PC-9 (cell line): ENCODE measurements around the gene COL27A1. TPM values are rescaled to one million over a fixed set of nuclear protein-coding genes. Genes with fewer than 3 reads are reported as not detected.

Experiments used
- BruUV-seq: library from RNA; stranded (reverse); fragments of 400-500 nt; replicated peaks from 2 replicates; lab custom pipeline; 2021; lab: Mats Ljungman, UMichigan
- CTCF ChIA-PET: fragments of 300-600 bp; sonication (Branson Sonifier 250); formaldehyde crosslinking; loops from one replicate; lab custom pipeline; 2022; ENCODE audit warnings: antibody characterized with exemption; lab: Charles Lee
- POLR2A ChIA-PET: fragments of 300-600 bp; sonication (Branson Sonifier 250); formaldehyde crosslinking; loops from one replicate; lab custom pipeline; 2022; ENCODE audit warnings: antibody characterized with exemption; ENCODE audit not compliant: unreplicated experiment; lab: Charles Lee
- DNase-seq, 2 experiments: peaks; one replicate each; pipeline versions ENCODE4 v3.0.0 to v3.0.0-alpha.2; 2015 to 2022; ENCODE audit warnings: mixed read lengths in 1 of 2
- H2AFZ ChIP-seq: fragments of 200-600 bp; sonication (generic); 2 replicates; pipeline ENCODE4 v1.8.1; 2017; ENCODE audit warnings: antibody characterized with exemption
- H3F3A ChIP-seq: fragments of 200-600 bp; sonication (generic); 2 replicates; pipeline ENCODE4 v1.8.1; 2017; ENCODE audit warnings: antibody characterized with exemption, mild to moderate bottlenecking, low read depth; ENCODE audit not compliant: insufficient read depth
- H3K27ac ChIP-seq: fragments of 200-600 bp; sonication (generic); 2 replicates; pipeline ENCODE4 v1.6.1; 2016; ENCODE audit warnings: mixed run types
- H3K27me3 ChIP-seq: fragments of 200-600 bp; sonication (generic); 2 replicates; pipeline ENCODE4 v1.6.1; 2016; ENCODE audit warnings: low read depth, mixed run types; ENCODE audit not compliant: insufficient read depth
- H3K36me3 ChIP-seq: fragments of 200-600 bp; sonication (generic); 2 replicates; pipeline ENCODE4 v1.6.1; 2016; ENCODE audit warnings: low read depth, mixed run types
- H3K4me1 ChIP-seq: fragments of 200-600 bp; sonication (generic); replicated peaks from 2 replicates; pipeline ENCODE4 v1.6.1; 2016; ENCODE audit warnings: mixed run types; ENCODE audit not compliant: insufficient read depth
- H3K4me2 ChIP-seq: fragments of 200-600 bp; sonication (generic); 2 replicates; pipeline ENCODE4 v1.6.1; 2017; ENCODE audit warnings: mixed run types
- H3K4me3 ChIP-seq: fragments of 200-600 bp; sonication (generic); 2 replicates; pipeline ENCODE4 v1.6.1; 2016; ENCODE audit warnings: mixed run types
- H3K79me2 ChIP-seq: fragments of 200-600 bp; sonication (generic); 2 replicates; pipeline ENCODE4 v1.6.1; 2017; ENCODE audit warnings: low read depth, mixed run types
- H3K9me2 ChIP-seq: fragments of 200-600 bp; sonication (generic); 2 replicates; pipeline ENCODE4 v1.8.1; 2017; ENCODE audit warnings: mild to moderate bottlenecking; ENCODE audit not compliant: insufficient read depth
- H3K9me3 ChIP-seq: fragments of 200-600 bp; sonication (generic); 2 replicates; pipeline ENCODE4 v1.8.1; 2016; ENCODE audit warnings: low read depth; ENCODE audit not compliant: insufficient read depth
- H4K20me1 ChIP-seq: fragments of 200-600 bp; sonication (generic); 2 replicates; pipeline ENCODE4 v1.8.1; 2017; ENCODE audit not compliant: insufficient read depth
- EZH2 ChIP-seq: fragments of 200-600 bp; sonication (generic); IDR thresholded peaks from 2 replicates; pipeline ENCODE4 v1.8.0; 2017; ENCODE audit warnings: antibody characterized with exemption, low read depth
- intact Hi-C: fragments of 100-400 bp; cut with micrococcal nuclease; formaldehyde crosslinking; loops from one replicate; pipeline ENCODE4 v1.10.0; 2022; ENCODE audit not compliant: unreplicated experiment
- total RNA-seq: library from RNA; stranded (reverse); gene quantifications from 2 replicates; pipeline ENCODE4 v1.2.3, GENCODE V29; 2021
- TF ChIP-seq, protein P1 (sequence below): fragments of 200-600 bp; sonication (generic); conservative IDR thresholded peaks from 2 replicates; pipeline ENCODE4 v1.6.1; 2017; ENCODE audit warnings: mixed run types, antibody characterized with exemption, mild to moderate bottlenecking, moderate library complexity

COL27A1 gene
- total RNA-seq, 1 experiment from 2014 or later, result 0.39 TPM

DNA sequence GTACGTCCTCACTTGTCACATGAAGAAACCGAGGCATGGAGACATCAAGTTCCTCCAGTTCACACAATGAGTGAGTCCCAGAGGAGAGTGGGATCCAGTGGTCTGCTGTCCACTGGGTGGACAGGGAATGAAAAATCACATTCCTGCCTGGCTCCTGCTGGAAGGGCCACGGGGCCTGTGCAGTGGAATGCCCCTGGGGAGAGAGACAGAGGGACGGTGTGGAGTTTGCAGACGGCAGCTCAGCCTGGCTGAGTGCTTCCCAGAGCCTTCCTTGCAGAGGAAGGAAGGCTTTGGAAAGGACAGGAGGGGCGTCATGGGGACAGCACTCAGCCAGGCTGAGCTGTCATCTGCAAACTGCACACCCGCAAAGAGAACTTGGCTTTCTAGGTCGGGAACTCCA lies 74.7 kb downstream of the COL27A1 start:
- no peak for DNase-seq
- Histone ChIP-seq H3K9me3 (no peaks in the 10 kb centered on the region), H4K20me1 (no peaks in the 10 kb centered on the region), H3K27ac (no peak overlapping the region), H2AFZ (no peak overlapping the region), H3K36me3 (no peaks in the 10 kb centered on the region), H3K4me2 (no peak overlapping the region), H3K4me3 (no peak overlapping the region), H3F3A (no peaks in the 10 kb centered on the region), H3K4me1 (0 out of 2 replicates have a peak, but pooled peaks cover 4% of the 10 kb centered on the region), H3K27me3 (no peaks in the 10 kb centered on the region), H3K9me2 (no peaks in the 10 kb centered on the region), H3K79me2 (no peaks in the 10 kb centered on the region)
- ChIA-PET CTCF (interaction anchor here (0.6 kb wide), 1 partner anchor 637 kb away, joined by 3 read pairs; no protein-coding TSS in a partner anchor), POLR2A (interaction anchor here (0.5 to 0.7 kb wide), 2 partner anchors 26 to 87 kb away, joined by 4 to 5 read pairs; no protein-coding TSS in a partner anchor)
- intact Hi-C loops, result loop anchor here (5.0 kb wide), 1 partner anchor 47 kb away; no protein-coding TSS in a partner anchor
- no peak for TF ChIP-seq EZH2
- TF ChIP-seq, protein P1, sequence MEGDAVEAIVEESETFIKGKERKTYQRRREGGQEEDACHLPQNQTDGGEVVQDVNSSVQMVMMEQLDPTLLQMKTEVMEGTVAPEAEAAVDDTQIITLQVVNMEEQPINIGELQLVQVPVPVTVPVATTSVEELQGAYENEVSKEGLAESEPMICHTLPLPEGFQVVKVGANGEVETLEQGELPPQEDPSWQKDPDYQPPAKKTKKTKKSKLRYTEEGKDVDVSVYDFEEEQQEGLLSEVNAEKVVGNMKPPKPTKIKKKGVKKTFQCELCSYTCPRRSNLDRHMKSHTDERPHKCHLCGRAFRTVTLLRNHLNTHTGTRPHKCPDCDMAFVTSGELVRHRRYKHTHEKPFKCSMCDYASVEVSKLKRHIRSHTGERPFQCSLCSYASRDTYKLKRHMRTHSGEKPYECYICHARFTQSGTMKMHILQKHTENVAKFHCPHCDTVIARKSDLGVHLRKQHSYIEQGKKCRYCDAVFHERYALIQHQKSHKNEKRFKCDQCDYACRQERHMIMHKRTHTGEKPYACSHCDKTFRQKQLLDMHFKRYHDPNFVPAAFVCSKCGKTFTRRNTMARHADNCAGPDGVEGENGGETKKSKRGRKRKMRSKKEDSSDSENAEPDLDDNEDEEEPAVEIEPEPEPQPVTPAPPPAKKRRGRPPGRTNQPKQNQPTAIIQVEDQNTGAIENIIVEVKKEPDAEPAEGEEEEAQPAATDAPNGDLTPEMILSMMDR, result no peak
- BruUV-seq, result no TSS peak

DNA sequence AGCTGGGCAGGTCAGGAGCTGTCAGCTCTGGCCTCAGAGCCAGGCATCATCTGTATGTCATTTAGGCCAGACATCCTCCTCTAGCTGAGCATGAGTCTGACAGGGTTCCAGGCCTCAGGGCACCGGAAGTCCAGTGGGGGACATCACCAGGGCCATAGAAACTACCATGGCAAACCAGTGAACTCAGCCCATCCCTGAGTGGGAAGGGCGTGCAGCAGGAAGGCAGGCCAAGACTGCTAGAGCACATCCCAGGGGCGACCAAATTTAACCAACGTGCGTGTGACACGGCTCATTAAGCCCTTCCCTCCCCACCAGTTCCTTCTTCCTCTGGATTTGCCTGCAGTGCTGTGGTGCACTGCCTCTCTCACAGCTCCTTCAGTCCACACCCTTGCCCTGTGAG lies 75.9 kb downstream of the COL27A1 start:
- Histone ChIP-seq H4K20me1 (no peaks in the 10 kb centered on the region), H3K79me2 (no peaks in the 10 kb centered on the region), H3K9me3 (no peaks in the 10 kb centered on the region), H3K4me1 (0 out of 2 replicates have a peak, but pooled peaks cover 4% of the 10 kb centered on the region), H3K36me3 (no peaks in the 10 kb centered on the region), H2AFZ (no peak overlapping the region), H3K9me2 (no peaks in the 10 kb centered on the region), H3F3A (no peaks in the 10 kb centered on the region), H3K4me2 (no peak overlapping the region), H3K27me3 (no peaks in the 10 kb centered on the region; the same call in 1 of the 2 replicates), H3K27ac (no peak overlapping the region), H3K4me3 (no peak overlapping the region)
- TF ChIP-seq, protein P1, result no peak
- TF ChIP-seq EZH2, result no peak
- POLR2A ChIA-PET, result no interaction called here
- CTCF ChIA-PET, result no interaction called here
- intact Hi-C loops, result loop anchor here (5.0 kb wide), 1 partner anchor 46 kb away; no protein-coding TSS in a partner anchor
- no peak for DNase-seq
- BruUV-seq, result no TSS peak

DNA sequence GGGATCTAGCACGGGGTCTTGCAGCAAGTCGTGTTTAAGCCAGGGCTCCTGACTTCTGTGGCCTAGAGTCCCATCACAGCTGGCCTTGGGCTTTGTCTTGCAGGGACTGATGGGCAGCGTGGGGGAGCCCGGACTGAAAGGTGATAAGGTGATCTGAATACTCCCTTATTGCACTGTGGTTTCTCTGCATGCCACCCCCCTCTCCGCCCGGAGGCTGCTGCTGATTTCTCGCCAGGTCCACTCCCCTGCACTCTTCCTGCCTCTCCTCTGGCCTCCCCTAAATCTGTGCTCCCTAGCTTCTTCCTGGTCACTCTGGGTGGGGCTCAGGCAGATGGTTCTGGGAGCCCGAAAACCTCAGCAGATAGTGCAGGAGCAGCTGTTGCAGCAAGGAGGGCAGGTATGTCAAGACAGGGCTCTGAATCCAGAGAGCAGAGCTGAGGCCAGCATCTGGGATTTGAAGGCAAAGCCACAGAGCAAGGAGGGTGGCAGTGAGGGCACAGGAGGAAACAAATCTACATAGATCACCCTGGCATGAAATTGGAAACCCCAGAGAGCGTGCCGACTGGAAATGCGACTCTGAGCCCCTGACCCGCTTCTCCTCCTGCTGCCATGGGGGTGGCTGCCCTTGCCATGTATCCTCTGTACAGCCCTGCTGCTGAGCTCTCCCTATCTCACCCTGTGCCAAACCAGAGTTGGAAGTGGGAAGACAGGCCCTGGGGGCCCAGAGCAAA lies 76.5 kb downstream of the COL27A1 start:
- TF ChIP-seq EZH2, result no peak
- TF ChIP-seq, protein P1, result no peak
- H3F3A ChIP-seq, result no peaks in the 10 kb centered on the region
- no peaks in the 10 kb centered on the region for H3K9me3 ChIP-seq
- no peak overlapping the region for H3K27ac ChIP-seq
- H3K27me3 ChIP-seq, result peaks cover 1% of the 10 kb centered on the region; the same call in 1 of the 2 replicates
- H3K4me1 ChIP-seq, result 0 out of 2 replicates have a peak, but pooled peaks cover 4% of the 10 kb centered on the region
- H3K36me3 ChIP-seq, result no peaks in the 10 kb centered on the region
- H4K20me1 ChIP-seq, result no peaks in the 10 kb centered on the region
- no peak overlapping the region for H3K4me3 ChIP-seq
- no peak overlapping the region for H2AFZ ChIP-seq
- H3K4me2 ChIP-seq, result no peak overlapping the region; the same call in 1 of the 2 replicates
- no peaks in the 10 kb centered on the region for H3K79me2 ChIP-seq
- BruUV-seq, result no TSS peak
- intact Hi-C loops, result loop anchor here (5.0 kb wide), 1 partner anchor 45 kb away; no protein-coding TSS in a partner anchor
- peak in 1 of 2 experiments; percentile 47 for DNase-seq
- H3K9me2 ChIP-seq, result no peaks in the 10 kb centered on the region
- ChIA-PET CTCF (no interaction called here), POLR2A (no interaction called here)
